ENCODE measurements around the gene SLC12A4.
A peak's percentile ranks its signal among the peaks of the same experiment; 100 is the strongest.

SLC12A4 gene

GRCh38 chr16:67963292-67963661 is 5.2 kb downstream of the SLC12A4 start:
- no peak for DNase-seq (ENCODE audit: low read depth in 2 of 2)

GRCh38 chr16:67962135-67962534 is 6.3 kb downstream of the SLC12A4 start:
- DNase-seq (ENCODE audit: low read depth in 2 of 2), result no peak

GRCh38 chr16:67961551-67961957 is 6.9 kb downstream of the SLC12A4 start:
- no peak for DNase-seq (ENCODE audit: low read depth in 2 of 2)

- DNase-seq (ENCODE audit: low read depth in 2 of 2), result no peak
Observed at GRCh38 chr16:67959536-67960329, 8.7 kb downstream of the SLC12A4 start.

- DNase-seq (ENCODE audit: low read depth in 2 of 2), result no peak
Observed at GRCh38 chr16:67957622-67958021, 10.8 kb downstream of the SLC12A4 start.

GRCh38 chr16:67954421-67955196 is 13.8 kb downstream of the SLC12A4 start:
- DNase-seq (ENCODE audit: low read depth in 2 of 2), result no peak

- DNase-seq (ENCODE audit: low read depth in 2 of 2), result no peak
Observed at GRCh38 chr16:67953641-67954375, 14.6 kb downstream of the SLC12A4 start.

GRCh38 chr16:67951485-67951884 is 17.0 kb downstream of the SLC12A4 start:
- no peak for DNase-seq (ENCODE audit: low read depth in 2 of 2)

GRCh38 chr16:67950335-67950843 is 18.0 kb downstream of the SLC12A4 start:
- DNase-seq (ENCODE audit: low read depth in 2 of 2), result no peak

GRCh38 chr16:67949645-67950044 is 18.8 kb downstream of the SLC12A4 start:
- DNase-seq (ENCODE audit: low read depth in 2 of 2), result no peak

GRCh38 chr16:67948015-67948414 is 20.4 kb downstream of the SLC12A4 start:
- DNase-seq (ENCODE audit: low read depth in 2 of 2), result no peak

- no peak for DNase-seq (ENCODE audit: low read depth in 2 of 2)
Observed at GRCh38 chr16:67946966-67947558, 21.4 kb downstream of the SLC12A4 start.

- no peak for DNase-seq (ENCODE audit: low read depth in 2 of 2)
Observed at GRCh38 chr16:67946128-67946569, 22.3 kb downstream of the SLC12A4 start.

- no peak for DNase-seq (ENCODE audit: low read depth in 2 of 2)
Observed at GRCh38 chr16:67945392-67945933, 23.0 kb downstream of the SLC12A4 start.

- DNase-seq (ENCODE audit: low read depth in 2 of 2), result no peak
Observed at GRCh38 chr16:67944690-67945391, 23.6 kb downstream of the SLC12A4 start.

GRCh38 chr16:67943619-67944504 is 24.6 kb downstream of the SLC12A4 start, which contains the start of gene LCAT:
Gene LCAT, minus strand, starts transcription at chr16:67944120. Its CDS starts 19 bp downstream, at chr16:67944101.
- DNase-seq (ENCODE audit: low read depth in 2 of 2), result no peak

GRCh38 chr16:67943256-67943618 is 25.2 kb downstream of the SLC12A4 start:
- DNase-seq (ENCODE audit: low read depth in 2 of 2), result no peak

GRCh38 chr16:67942510-67943255 is 25.8 kb downstream of the SLC12A4 start:
- no peak for DNase-seq (ENCODE audit: low read depth in 2 of 2)

GRCh38 chr16:67942200-67942509 is 26.3 kb downstream of the SLC12A4 start:
- DNase-seq (ENCODE audit: low read depth in 2 of 2), result peak in 1 of 2 experiments; percentile 26
